CD4-positive, alpha-beta T cell treated with Interleukin-21 for 1 hour (primary cell): ENCODE measurements around the gene SPTB.
A peak's percentile ranks its signal among the peaks of the same experiment; 100 is the strongest.

Source experiments
- DNase-seq: peaks from one replicate; pipeline ENCODE4 v3.0.0-alpha.2; 2020

Gene SPTB

GRCh38 chr14:64880221-64881121 lies 764 bp upstream of the SPTB start:
- DNase-seq = peak; percentile 56

- DNase-seq = no peak
Measured at GRCh38 chr14:64878837-64879634, 671 bp downstream of the SPTB start.

- no peak for DNase-seq
Measured at GRCh38 chr14:64877846-64878245, 1.9 kb downstream of the SPTB start.

DNA sequence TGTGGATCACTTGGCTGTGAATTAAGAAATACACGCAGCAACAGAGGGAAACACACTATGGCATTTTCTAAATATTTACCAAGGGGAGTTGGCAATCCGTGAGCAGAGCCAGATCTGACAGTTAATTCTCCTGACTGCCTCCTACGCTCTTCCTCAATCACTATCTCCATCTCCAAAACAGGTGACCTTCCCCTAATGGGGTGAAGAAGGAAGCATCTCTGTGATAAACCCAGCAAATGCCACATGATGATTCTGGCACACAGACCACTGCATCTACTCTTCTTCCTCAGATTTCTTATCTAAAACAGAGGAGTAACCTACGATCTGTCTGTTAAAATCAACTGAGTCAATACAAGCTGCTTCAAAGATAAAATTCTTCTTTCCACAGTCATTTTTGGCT lies 4.4 kb downstream of the SPTB start:
- DNase-seq = no peak

DNA sequence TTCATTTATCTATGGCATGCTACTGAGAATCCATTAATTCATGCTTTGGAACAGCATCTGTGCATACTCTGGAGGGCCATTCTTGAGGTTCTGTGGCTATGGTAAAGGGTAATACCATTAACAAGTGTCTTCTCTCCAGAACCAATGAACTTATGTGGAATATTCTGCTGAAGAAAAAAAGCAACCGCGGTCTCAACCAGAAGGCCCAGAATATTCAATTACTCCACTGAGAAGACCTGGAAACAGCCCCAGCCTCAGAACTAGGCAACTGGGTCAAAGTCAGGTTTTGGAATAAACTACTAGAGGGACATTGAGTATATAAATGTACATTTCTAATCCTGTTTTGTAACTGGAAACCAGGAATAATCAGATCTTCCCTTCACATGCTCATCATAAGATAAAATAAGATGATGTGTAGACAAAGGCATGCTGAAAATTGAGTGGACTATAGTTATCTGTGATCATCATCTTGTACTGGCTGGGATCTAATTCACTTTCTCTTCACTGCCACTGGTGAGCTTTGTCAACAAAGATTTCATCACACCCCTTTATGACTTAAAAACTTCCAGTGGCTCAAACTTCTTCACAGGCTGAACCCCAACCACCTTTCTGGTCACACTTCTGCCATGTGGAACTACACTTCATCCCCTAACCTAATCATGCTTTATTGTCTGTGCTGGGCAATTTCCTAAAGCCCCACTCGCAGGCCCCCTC lies 6.0 kb downstream of the SPTB start:
- DNase-seq = no peak

- no peak for DNase-seq
Measured at GRCh38 chr14:64871344-64871743, 8.4 kb downstream of the SPTB start.

GRCh38 chr14:64870160-64870559 lies 9.5 kb downstream of the SPTB start:
- no peak for DNase-seq

DNA sequence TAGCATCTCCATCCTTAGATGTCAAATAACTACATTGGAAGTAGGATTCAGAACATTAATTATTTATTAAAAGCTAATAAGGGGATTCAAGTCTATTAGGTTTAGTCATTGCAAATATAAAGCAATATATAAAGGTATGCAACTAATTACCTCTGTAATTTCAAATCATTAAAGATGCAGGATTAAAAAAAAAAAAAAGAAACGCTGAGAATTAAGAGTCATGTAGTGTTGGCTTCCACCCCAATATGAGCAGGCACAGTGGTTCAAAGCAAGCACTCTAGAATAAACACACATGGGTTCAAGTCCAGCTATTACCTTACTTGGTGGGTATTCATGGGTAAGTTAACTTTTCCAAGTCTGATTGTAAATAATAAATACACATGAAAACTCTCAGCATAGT lies 10.9 kb downstream of the SPTB start:
- no peak for DNase-seq

GRCh38 chr14:64868379-64868778 lies 11.3 kb downstream of the SPTB start:
- no peak for DNase-seq

GRCh38 chr14:64867182-64867581 lies 12.5 kb downstream of the SPTB start:
- no peak for DNase-seq

DNA sequence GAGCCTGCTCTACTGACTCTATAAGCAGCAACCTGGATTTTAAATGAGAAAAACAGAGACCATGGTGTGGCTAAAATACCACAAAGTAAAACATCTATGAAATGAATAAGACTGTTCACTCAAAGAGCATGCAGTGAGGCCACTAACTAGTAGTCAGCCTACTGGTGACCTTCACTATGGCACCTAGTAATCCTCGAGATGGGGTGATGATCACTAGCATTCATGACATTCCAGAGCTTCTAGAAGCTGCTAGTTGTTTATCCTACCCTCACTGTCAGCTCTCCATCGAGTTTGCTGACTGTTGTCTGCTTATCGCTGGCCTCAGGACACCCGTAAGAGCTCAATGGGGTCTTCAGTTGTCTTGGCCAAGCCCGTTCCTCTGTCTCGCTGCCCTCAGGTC lies 13.7 kb downstream of the SPTB start:
- no peak for DNase-seq

- no peak for DNase-seq
Measured at GRCh38 chr14:64865109-64865508, 14.6 kb downstream of the SPTB start.

GRCh38 chr14:64864258-64864657 lies 15.4 kb downstream of the SPTB start:
- no peak for DNase-seq

DNA sequence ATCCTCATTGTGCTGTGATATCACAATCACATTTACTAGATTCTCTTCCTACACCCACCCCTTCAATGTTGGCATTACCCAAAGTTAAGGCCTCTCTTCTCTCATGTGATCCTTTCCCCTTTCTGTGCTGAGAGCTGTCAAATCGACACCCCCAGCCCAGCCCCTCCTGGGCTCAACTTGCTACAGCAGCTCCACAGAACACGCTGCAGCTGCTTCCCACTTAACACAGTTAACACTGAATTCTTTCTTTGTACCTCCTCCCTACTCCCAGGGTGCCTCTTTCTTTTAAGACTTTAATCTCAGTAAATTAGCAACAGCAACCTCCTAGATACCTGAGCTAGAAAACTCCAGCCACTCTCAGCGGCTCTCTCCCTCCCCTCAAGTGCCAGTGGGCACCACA lies 17.8 kb downstream of the SPTB start:
- no peak for DNase-seq

- DNase-seq = no peak
Measured at GRCh38 chr14:64860039-64860438, 19.7 kb downstream of the SPTB start.

DNA sequence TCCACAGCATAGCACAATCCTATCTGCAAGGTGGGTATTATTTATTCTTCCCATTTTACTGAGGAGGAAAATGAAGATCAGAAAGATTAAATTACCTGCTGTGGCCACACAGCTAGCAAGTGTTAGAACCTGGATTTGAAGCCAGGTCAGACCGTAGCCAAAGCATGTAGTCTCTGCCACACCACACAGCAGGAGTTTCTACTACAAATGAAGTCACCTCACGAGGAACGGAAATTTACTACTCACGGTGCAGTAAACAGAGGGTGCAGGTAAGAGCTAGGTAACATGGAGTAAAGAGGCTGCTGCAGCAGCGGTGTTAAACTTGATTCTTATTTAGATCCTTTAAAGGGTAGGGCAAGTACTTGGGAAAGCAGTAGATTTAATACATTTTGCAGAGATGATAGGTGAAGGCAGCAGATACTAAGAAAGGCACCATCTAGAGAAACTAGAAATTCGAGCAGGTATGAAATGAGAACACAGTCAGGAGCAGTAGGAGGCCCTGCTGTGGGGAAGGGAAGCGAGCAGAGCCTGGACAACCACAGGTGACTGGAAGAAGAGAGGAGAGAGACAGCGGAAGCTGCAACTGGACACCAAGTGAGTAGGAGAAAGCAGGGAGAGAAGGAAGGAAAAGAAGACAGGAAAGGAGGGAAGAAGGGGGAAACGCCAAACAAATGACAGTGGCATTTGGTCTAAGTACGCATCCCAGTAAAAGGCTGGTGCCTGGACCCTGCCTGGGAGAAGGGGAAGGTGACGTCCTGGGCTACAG lies 21.5 kb downstream of the SPTB start:
- DNase-seq = no peak

GRCh38 chr14:64856529-64857445 lies 22.9 kb downstream of the SPTB start:
- no peak for DNase-seq

DNA sequence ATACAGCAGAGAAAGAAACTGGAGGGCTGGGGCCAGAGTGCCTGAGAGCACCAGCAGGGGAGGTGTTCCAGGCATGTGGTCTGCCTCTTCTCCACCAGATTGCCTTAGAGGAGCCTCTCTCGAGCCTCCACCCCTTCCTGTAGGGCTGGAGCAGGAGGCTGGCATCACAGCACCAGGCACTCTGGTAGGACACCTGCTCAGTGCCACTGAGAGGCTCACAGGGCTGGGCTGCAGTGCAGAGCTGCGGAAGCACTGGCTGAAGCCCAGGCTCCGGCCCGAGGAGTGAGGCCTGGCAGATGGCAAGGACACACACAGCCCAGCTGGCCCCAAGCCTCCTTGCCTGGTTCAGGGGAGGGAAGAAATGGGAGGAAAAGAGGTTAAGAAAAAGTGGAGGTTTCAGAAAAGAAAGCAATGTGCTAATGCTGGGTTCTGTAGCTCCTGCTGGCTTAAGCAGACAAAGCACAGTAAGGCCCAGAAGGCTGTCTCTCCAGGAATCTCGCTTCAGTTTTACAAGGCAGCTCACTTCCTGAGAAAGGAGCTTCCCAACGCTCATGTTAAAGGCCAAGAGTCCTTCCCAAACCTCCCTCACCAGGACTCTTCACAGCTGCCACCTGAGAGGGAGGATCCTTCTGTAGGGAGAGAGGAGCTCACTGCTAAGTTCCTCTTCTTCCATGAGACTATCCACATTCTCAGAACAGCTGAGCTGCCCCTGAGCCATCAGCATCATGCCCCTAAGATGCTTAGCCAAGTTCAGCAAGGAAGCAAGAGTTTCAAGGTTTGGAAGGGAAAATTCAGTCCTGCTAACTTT lies 23.8 kb downstream of the SPTB start:
- no peak for DNase-seq

DNA sequence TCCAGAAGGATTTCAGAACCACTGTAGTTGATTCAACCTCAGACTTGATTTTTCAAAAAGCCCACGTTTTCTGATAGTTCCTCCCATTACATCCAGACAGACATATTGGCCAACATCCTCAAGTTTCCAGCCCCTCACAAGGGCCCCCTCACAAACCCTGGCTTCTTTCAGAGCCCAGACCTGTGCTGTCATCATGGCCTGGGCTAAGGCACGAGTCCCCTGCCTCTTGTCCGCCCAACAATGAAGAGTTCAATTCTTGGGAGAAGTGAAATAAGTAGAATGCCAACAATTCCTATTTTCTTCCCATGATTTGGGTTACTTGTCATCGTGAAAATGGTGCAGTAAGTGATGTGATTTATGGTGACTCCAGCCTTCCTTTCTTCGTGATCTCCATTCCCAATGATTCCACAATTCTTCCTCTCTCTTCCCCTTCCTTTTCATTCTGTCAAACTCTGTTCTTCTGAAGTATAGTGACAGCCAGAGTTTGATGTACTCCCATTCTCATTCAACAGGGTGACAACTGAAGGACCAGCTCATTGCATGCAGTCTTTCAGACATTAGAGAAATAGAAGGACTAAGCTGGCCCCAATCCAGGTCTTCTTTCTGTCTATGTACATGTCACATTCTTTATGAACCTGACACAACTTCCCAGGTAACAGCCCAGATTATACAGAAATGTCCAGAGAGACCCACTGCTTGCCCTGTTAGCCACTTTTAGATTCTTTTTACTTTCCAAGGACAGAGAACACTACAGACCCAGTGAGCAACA lies 29.2 kb downstream of the SPTB start:
- no peak for DNase-seq

GRCh38 chr14:64849940-64850339 lies 29.8 kb downstream of the SPTB start:
- DNase-seq = no peak
